ENCODE measurements around the gene DDN. TPM values are rescaled to one million over a fixed set of nuclear protein-coding genes. Genes with fewer than 3 reads are reported as not detected.

DDN gene
- total and polyA plus RNA-seq, 2 donors (not counting 3 experiments of a cell fraction or from before 2014, with no cell fraction given): 0.07 to 0.22 TPM

DNA sequence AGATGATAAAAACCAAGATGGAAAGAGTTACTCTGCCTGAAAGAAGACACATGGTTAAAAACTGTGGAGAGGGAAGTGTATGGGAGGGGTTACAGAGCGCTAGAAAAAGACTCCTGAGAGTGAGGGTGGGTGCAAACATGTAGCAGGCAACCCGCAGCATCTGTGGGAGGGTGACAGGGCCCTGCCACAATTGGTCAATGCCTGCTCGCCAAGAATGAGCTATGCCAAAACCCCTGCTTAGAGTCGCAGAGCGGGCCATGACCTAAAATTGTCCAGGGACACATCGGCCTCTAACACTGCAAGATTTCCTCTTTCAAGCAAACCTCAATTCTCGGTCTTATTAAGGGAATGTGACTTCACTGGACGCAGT, 18.7 kb upstream of the DDN start:
- dilution Hi-C loops (cut with MboI; ENCODE audit: extremely low pct_ligation_motif_present, low sequenced_read_pairs): no loop called here
- H3K9me3 ChIP-seq (replicated peaks; ENCODE audit: control insufficient read depth, insufficient read depth, low read length): no peaks in the 10 kb centered on the region
- TF ChIP-seq MYC (IDR thresholded peaks at IDR 0.05; ENCODE audit: low read depth, low read length) (no peak), GATA2 (IDR thresholded peaks at IDR 0.05; ENCODE audit: insufficient read depth, insufficient read length, low read depth, low read length) (no peak)
- peak overlapping the region; percentile 77 for H3K4me2 ChIP-seq (ENCODE audit: insufficient read depth, low read length)
- peaks cover 16% of the 10 kb centered on the region for H3K4me1 ChIP-seq (ENCODE audit: control insufficient read depth, extremely low read depth, insufficient read depth, low read length)
- H3K9ac ChIP-seq (replicated peaks; ENCODE audit: extremely low read depth, insufficient read depth, low read length): peak overlapping the region; percentile 95
- H3K27ac ChIP-seq (ENCODE audit: insufficient read depth, low read depth, low read length): peak overlapping the region; percentile 98
- peak overlapping the region; percentile 50 to 62 (median 61) for H3K4me3 ChIP-seq (replicated peaks in 1 of 3; ENCODE audit: insufficient read depth in 1 of 3, low read depth in 1 of 3, low read length in 3 of 3)
- POLR2A ChIA-PET: no interaction called here
- H3K27me3 ChIP-seq (ENCODE audit: control insufficient read depth in 2 of 2, insufficient read depth in 2 of 2, low read length in 2 of 2): no peaks in the 10 kb centered on the region
- peaks cover 10% of the 10 kb centered on the region for H3K79me2 ChIP-seq (ENCODE audit: control insufficient read depth, insufficient read depth, low read length)
- no TSS peak for BruUV-seq (replicated peaks)
- CTCF ChIA-PET: interaction anchor here (0.7 to 8.7 kb wide), 9 partner anchors 12 to 112 kb away, joined by 3 to 115 read pairs (median 5); partner anchors contain the start of gene DDN
- FAIRE-seq (peak; percentile 68), DNase-seq (ENCODE audit: low read depth, low spot score) (peak; percentile 72)
- H3K9me1 ChIP-seq (replicated peaks; ENCODE audit: control insufficient read depth, extremely low read depth, insufficient read depth, low read length): no peaks in the 10 kb centered on the region
- H4K20me1 ChIP-seq (replicated peaks; ENCODE audit: control insufficient read depth, extremely low read depth, insufficient read depth, low read length): no peaks in the 10 kb centered on the region
- peaks cover 0 to 18% of the 10 kb centered on the region in 2 experiments for H3K36me3 ChIP-seq (ENCODE audit: control insufficient read depth in 2 of 2, extremely low read depth in 1 of 2, insufficient read depth in 2 of 2, low read length in 2 of 2)
- intact Hi-C loops (cut with micrococcal nuclease): loop anchor here (1.0 to 2.0 kb wide), 3 partner anchors 22 to 61 kb away; partner anchors contain the start of genes ARF3 and KMT2D
- H2AFZ ChIP-seq (ENCODE audit: low read depth, low read length): no peak overlapping the region

DNA sequence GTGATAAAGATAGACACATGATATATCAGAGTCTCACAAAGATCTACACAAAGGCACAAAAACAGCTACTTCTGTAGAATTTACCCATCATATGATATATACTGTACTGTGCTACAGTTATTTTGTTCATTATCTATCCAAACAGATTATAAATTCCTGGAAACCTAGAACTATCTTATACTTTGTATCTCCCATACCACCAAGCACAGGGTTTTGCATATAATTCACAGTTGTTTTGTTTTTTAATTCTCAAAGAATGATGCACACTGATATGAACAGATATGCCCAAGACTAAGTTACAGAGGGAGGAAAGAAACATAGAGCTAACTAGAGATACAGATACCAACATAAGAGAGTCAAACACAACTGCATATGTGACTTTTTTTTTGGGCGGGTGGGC, 16.0 kb upstream of the DDN start:
- H3K9me3 ChIP-seq (replicated peaks; ENCODE audit: control insufficient read depth, insufficient read depth, low read length): no peaks in the 10 kb centered on the region
- BruUV-seq (replicated peaks): no TSS peak
- peaks cover 10% of the 10 kb centered on the region for H3K79me2 ChIP-seq (ENCODE audit: control insufficient read depth, insufficient read depth, low read length)
- ChIA-PET POLR2A (no interaction called here), CTCF (interaction anchor here (0.9 to 8.7 kb wide), 2 partner anchors 19 to 27 kb away, joined by 3 to 115 read pairs; no protein-coding TSS in a partner anchor)
- peaks cover 3 to 8% of the 10 kb centered on the region in 2 experiments for H3K36me3 ChIP-seq (ENCODE audit: control insufficient read depth in 2 of 2, extremely low read depth in 1 of 2, insufficient read depth in 2 of 2, low read length in 2 of 2)
- no peaks in the 10 kb centered on the region for H3K9me1 ChIP-seq (replicated peaks; ENCODE audit: control insufficient read depth, extremely low read depth, insufficient read depth, low read length)
- no peak overlapping the region for H3K27ac ChIP-seq (ENCODE audit: insufficient read depth, low read depth, low read length)
- H3K9ac ChIP-seq (replicated peaks; ENCODE audit: extremely low read depth, insufficient read depth, low read length): no peak overlapping the region
- DNase-seq (ENCODE audit: low read depth, low spot score) (no peak), FAIRE-seq (no peak)
- H3K4me1 ChIP-seq (ENCODE audit: control insufficient read depth, extremely low read depth, insufficient read depth, low read length): peaks cover 16% of the 10 kb centered on the region
- H4K20me1 ChIP-seq (replicated peaks; ENCODE audit: control insufficient read depth, extremely low read depth, insufficient read depth, low read length): no peaks in the 10 kb centered on the region
- H3K4me3 ChIP-seq (replicated peaks in 1 of 3; ENCODE audit: insufficient read depth in 1 of 3, low read depth in 1 of 3, low read length in 3 of 3): no peak overlapping the region
- TF ChIP-seq EZH2 (IDR thresholded peaks at IDR 0.05; ENCODE audit: borderline replicate concordance, low read depth, low read length, severe bottlenecking): no peak
- TF ChIP-seq, protein P1, sequence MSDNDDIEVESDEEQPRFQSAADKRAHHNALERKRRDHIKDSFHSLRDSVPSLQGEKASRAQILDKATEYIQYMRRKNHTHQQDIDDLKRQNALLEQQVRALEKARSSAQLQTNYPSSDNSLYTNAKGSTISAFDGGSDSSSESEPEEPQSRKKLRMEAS (IDR thresholded peaks at IDR 0.05; ENCODE audit: insufficient read depth, insufficient read length): no peak
- TF ChIP-seq POLR2AphosphoS5 (IDR thresholded peaks at IDR 0.05; ENCODE audit: insufficient read depth, low read depth, low read length): no peak
- TF ChIP-seq JUN (IDR thresholded peaks at IDR 0.05; ENCODE audit: borderline replicate concordance, insufficient read depth, insufficient read length, low read depth): no peak
- no peak for TF ChIP-seq FOS (IDR thresholded peaks at IDR 0.05; ENCODE audit: borderline replicate concordance, insufficient read depth, low read length)
- TF ChIP-seq, protein P2, sequence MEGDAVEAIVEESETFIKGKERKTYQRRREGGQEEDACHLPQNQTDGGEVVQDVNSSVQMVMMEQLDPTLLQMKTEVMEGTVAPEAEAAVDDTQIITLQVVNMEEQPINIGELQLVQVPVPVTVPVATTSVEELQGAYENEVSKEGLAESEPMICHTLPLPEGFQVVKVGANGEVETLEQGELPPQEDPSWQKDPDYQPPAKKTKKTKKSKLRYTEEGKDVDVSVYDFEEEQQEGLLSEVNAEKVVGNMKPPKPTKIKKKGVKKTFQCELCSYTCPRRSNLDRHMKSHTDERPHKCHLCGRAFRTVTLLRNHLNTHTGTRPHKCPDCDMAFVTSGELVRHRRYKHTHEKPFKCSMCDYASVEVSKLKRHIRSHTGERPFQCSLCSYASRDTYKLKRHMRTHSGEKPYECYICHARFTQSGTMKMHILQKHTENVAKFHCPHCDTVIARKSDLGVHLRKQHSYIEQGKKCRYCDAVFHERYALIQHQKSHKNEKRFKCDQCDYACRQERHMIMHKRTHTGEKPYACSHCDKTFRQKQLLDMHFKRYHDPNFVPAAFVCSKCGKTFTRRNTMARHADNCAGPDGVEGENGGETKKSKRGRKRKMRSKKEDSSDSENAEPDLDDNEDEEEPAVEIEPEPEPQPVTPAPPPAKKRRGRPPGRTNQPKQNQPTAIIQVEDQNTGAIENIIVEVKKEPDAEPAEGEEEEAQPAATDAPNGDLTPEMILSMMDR (IDR thresholded peaks at IDR 0.05; ENCODE audit: extremely low read depth in 1 of 2, insufficient read depth in 1 of 2, low read depth in 1 of 2, low read length in 2 of 2): no peak
- TF ChIP-seq GATA2 (IDR thresholded peaks at IDR 0.05; ENCODE audit: insufficient read depth, insufficient read length, low read depth, low read length): no peak
- TF ChIP-seq MYC (IDR thresholded peaks at IDR 0.05; ENCODE audit: low read depth, low read length): no peak
- no peak for TF ChIP-seq POLR2A (IDR thresholded peaks at IDR 0.05; ENCODE audit: low read depth, low read length)
- dilution Hi-C loops (cut with MboI; ENCODE audit: extremely low pct_ligation_motif_present, low sequenced_read_pairs) (no loop called here), intact Hi-C loops (cut with micrococcal nuclease) (no loop called here)
- no peak overlapping the region for H3K4me2 ChIP-seq (ENCODE audit: insufficient read depth, low read length)
- no peak overlapping the region for H2AFZ ChIP-seq (ENCODE audit: low read depth, low read length)
- no peaks in the 10 kb centered on the region for H3K27me3 ChIP-seq (ENCODE audit: control insufficient read depth in 2 of 2, insufficient read depth in 2 of 2, low read length in 2 of 2)

Measured in endothelial cell of umbilical vein (primary cell).